GM23338 (cell line): ENCODE results near the gene HLA-DOA. TPM values are rescaled to one million over a fixed set of nuclear protein-coding genes. Genes with fewer than 3 reads are reported as not detected.
A peak's percentile ranks its signal among the peaks of the same experiment; 100 is the strongest.

ENCODE experiments used
- ATAC-seq: fragments of 200-7000 bp; cut with Tn5 transposase; 3 replicates; pipeline ENCODE4 v1.9.1; 2020
- DNase-seq: peaks from one replicate; pipeline ENCODE4 v3.0.0-alpha.2; 2015; ENCODE audit warnings: low spot score
- H2AFZ ChIP-seq: fragments of 200-600 bp; sonication (generic); 2 replicates; pipeline ENCODE4 v1.8.0; 2016; ENCODE audit warnings: antibody characterized with exemption, mild to moderate bottlenecking, moderate library complexity
- H3F3A ChIP-seq: fragments of 200-600 bp; sonication (generic); replicated peaks from 2 replicates; pipeline ENCODE4 v1.8.0; 2017; ENCODE audit warnings: antibody characterized with exemption, mixed run types, low read depth
- H3K27ac ChIP-seq: fragments of 200-600 bp; sonication (generic); 2 replicates; pipeline ENCODE4 v1.6.1; 2016; ENCODE audit warnings: low read depth
- H3K27me3 ChIP-seq: fragments of 200-600 bp; sonication (generic); 2 replicates; pipeline ENCODE4 v1.8.0; 2016; ENCODE audit warnings: mild to moderate bottlenecking, mixed run types, moderate library complexity; ENCODE audit not compliant: insufficient read depth
- H3K36me3 ChIP-seq: fragments of 200-600 bp; sonication (generic); 2 replicates; pipeline ENCODE4 v1.8.0; 2016; ENCODE audit warnings: mild to moderate bottlenecking; ENCODE audit not compliant: insufficient read depth
- H3K4me1 ChIP-seq: fragments of 200-600 bp; sonication (generic); 2 replicates; pipeline ENCODE4 v1.8.0; 2016; ENCODE audit warnings: mild to moderate bottlenecking, moderate library complexity; ENCODE audit not compliant: insufficient read depth
- H3K4me2 ChIP-seq: fragments of 200-600 bp; sonication (generic); 2 replicates; pipeline ENCODE4 v1.7.1; 2017; ENCODE audit warnings: mixed run types
- H3K4me3 ChIP-seq: fragments of 200-600 bp; sonication (generic); 2 replicates; pipeline ENCODE4 v1.6.1; 2016; ENCODE audit warnings: mixed run types
- H3K79me2 ChIP-seq: fragments of 200-600 bp; sonication (generic); replicated peaks from 2 replicates; pipeline ENCODE4 v1.8.0; 2017; ENCODE audit warnings: mild to moderate bottlenecking; ENCODE audit not compliant: insufficient read depth
- H3K9me2 ChIP-seq: fragments of 200-600 bp; sonication (generic); 2 replicates; pipeline ENCODE4 v1.8.0; 2017; ENCODE audit not compliant: insufficient read depth
- H4K20me1 ChIP-seq: fragments of 200-600 bp; sonication (generic); replicated peaks from 2 replicates; pipeline ENCODE4 v1.8.0; 2017; ENCODE audit warnings: mild to moderate bottlenecking; ENCODE audit not compliant: insufficient read depth
- H3K27ac Mint-ChIP-seq: 2 replicates; pipeline ENCODE4 v1.8.0; 2020; ENCODE audit warnings: inconsistent platforms, mild to moderate bottlenecking, moderate library complexity, mixed read lengths
- H3K27me3 Mint-ChIP-seq: 3 replicates; pipeline ENCODE4 v1.8.0; 2022; ENCODE audit warnings: low read depth, mild to moderate bottlenecking, moderate library complexity, mixed read lengths, inconsistent platforms; ENCODE audit not compliant: insufficient read depth, poor library complexity
- H3K36me3 Mint-ChIP-seq: 3 replicates; pipeline ENCODE4 v1.8.0; 2021; ENCODE audit warnings: low read depth, mild to moderate bottlenecking, inconsistent platforms, moderate library complexity, mixed read lengths
- H3K4me1 Mint-ChIP-seq: 3 replicates; pipeline ENCODE4 v1.8.0; 2020; ENCODE audit warnings: mild to moderate bottlenecking, inconsistent platforms, mixed read lengths
- H3K4me3 Mint-ChIP-seq: 3 replicates; pipeline ENCODE4 v1.8.0; 2021; ENCODE audit warnings: moderate library complexity, mild to moderate bottlenecking, inconsistent platforms, mixed read lengths
- H3K9me3 Mint-ChIP-seq: 3 replicates; pipeline ENCODE4 v1.8.0; 2020; ENCODE audit warnings: moderate library complexity, mild to moderate bottlenecking, inconsistent platforms, mixed read lengths
- CREB1 ChIP-seq: fragments of 250-450 bp; sonication (Bioruptor Pico); IDR thresholded peaks from 2 replicates; pipeline ENCODE4 v1.5.0; 2020; ENCODE audit warnings: low read depth, mild to moderate bottlenecking, moderate library complexity
- CTCF ChIP-seq, 2 experiments: fragments of 200-600 bp in 1 of 2; sonication (generic) in 1 of 2; conservative IDR thresholded peaks; 2 replicates each; pipeline versions ENCODE4 v1.5.1 to v1.6.1; 2016 to 2017; ENCODE audit warnings: antibody characterized with exemption in 2 of 2, low read depth in 2 of 2, mild to moderate bottlenecking in 2 of 2, moderate library complexity in 1 of 2
- ETS1 ChIP-seq: IDR thresholded peaks from 2 replicates; pipeline ENCODE4 v1.6.1; 2016; ENCODE audit warnings: antibody characterized with exemption
- EZH2 ChIP-seq: fragments of 200-600 bp; sonication (generic); IDR thresholded peaks from one replicate; pipeline ENCODE4 v1.8.0; 2017; ENCODE audit warnings: antibody characterized with exemption, mild to moderate bottlenecking, low read depth; ENCODE audit not compliant: unreplicated experiment
- JUNB ChIP-seq: IDR thresholded peaks from one replicate; pipeline ENCODE4 v1.6.1; 2016; ENCODE audit warnings: antibody characterized with exemption; ENCODE audit not compliant: unreplicated experiment
- NANOG ChIP-seq: IDR thresholded peaks from 2 replicates; pipeline ENCODE4 v1.6.1; 2016; ENCODE audit warnings: antibody characterized with exemption, borderline replicate concordance
- POLR2AphosphoS5 ChIP-seq: IDR thresholded peaks from 2 replicates; pipeline ENCODE4 v1.6.1; 2016; ENCODE audit warnings: antibody characterized with exemption, low read depth
- ZNF114 ChIP-seq: fragments of 250-450 bp; sonication (Bioruptor Pico); IDR thresholded peaks from 2 replicates; pipeline ENCODE4 v1.5.0; 2020; ENCODE audit warnings: mild to moderate bottlenecking, moderate library complexity
- ZNF462 ChIP-seq: fragments of 250-450 bp; sonication (Bioruptor Pico); IDR thresholded peaks from 2 replicates; pipeline ENCODE4 v1.5.0; 2020; ENCODE audit warnings: mild to moderate bottlenecking, moderate library complexity
- polyA plus RNA-seq: library from polyadenylated mRNA; unstranded; fragments of >200 nt; fragmentation: Nextera tagmentation; extraction: Ambion mirVana; gene quantifications from 2 replicates; pipeline ENCODE4 v1.2.1, GENCODE V29; 2016
- total RNA-seq: library from RNA; depleted of rRNA; stranded (reverse); fragments of >200 nt; shearing (Covaris generic); gene quantifications from 2 replicates; pipeline ENCODE4 v1.2.3, GENCODE V29; 2014

HLA-DOA gene
- total and polyA plus RNA-seq, 2 experiments from 2014 or later: 4.8 to 30.5 TPM

- TF ChIP-seq ZNF462 (CRISPR knock-in tag): no peak
- TF ChIP-seq NANOG: no peak
- no peak for TF ChIP-seq POLR2AphosphoS5
- TF ChIP-seq CREB1 (CRISPR knock-in tag): no peak
- TF ChIP-seq ETS1: no peak
Measured at GRCh38 chr6:32977953-32978324, 31.5 kb downstream of the HLA-DOA start (continued).

GRCh38 chr6:32977272-32977952, 32.0 kb downstream of the HLA-DOA start:
- Mint-ChIP-seq H3K9me3 (peaks cover 12% of the 10 kb centered on the region), H3K4me3 (peak overlapping the region; percentile 29; the same call in 2 of the 3 replicates), H3K36me3 (peaks cover 98% of the 10 kb centered on the region), H3K27ac (no peak overlapping the region), H3K4me1 (peaks cover 51% of the 10 kb centered on the region), H3K27me3 (peaks cover 53% of the 10 kb centered on the region)
- peaks cover 69% of the 10 kb centered on the region for H3K79me2 ChIP-seq
- H3F3A ChIP-seq: peaks cover 87% of the 10 kb centered on the region
- no peak overlapping the region for H3K27ac ChIP-seq
- H2AFZ ChIP-seq: no peak overlapping the region
- ATAC-seq (no peak), DNase-seq (no peak)
- H3K9me2 ChIP-seq: no peaks in the 10 kb centered on the region
- peaks cover 31% of the 10 kb centered on the region; the same call in 1 of the 2 replicates for H3K4me1 ChIP-seq
- H3K4me2 ChIP-seq: no peak overlapping the region
- peaks cover 97% of the 10 kb centered on the region for H4K20me1 ChIP-seq
- no peak overlapping the region for H3K4me3 ChIP-seq
- peaks cover 80% of the 10 kb centered on the region for H3K36me3 ChIP-seq
- no peaks in the 10 kb centered on the region for H3K27me3 ChIP-seq
- no peak for TF ChIP-seq CTCF (conservative IDR thresholded peaks at IDR 0.05; ENCODE audit: low read depth in 2 of 2)
- TF ChIP-seq JUNB: no peak
- TF ChIP-seq POLR2AphosphoS5: peak; percentile 43
- TF ChIP-seq CREB1 (CRISPR knock-in tag): no peak
- no peak for TF ChIP-seq ZNF114
- TF ChIP-seq EZH2: no peak
